K562 (cell line): ENCODE data around the gene MICOS13. TPM values are rescaled to one million over a fixed set of nuclear protein-coding genes. Genes with fewer than 3 reads are reported as not detected.

ENCODE experiments used
- ARID3A ChIP-seq: IDR thresholded peaks from 2 replicates; pipeline ENCODE4 v1.6.1; 2012; ENCODE audit warnings: low read depth, low read length, improper control_type of control experiment, borderline replicate concordance
- ARNT ChIP-seq, 2 experiments: fragments of 450-650 bp; IDR thresholded peaks; 2 replicates each; pipeline ENCODE4 v1.6.1; 2016; ENCODE audit warnings: mild to moderate bottlenecking in 1 of 2
- CHD7 ChIP-seq: fragments of 200-600 bp; sonication (generic); IDR thresholded peaks from one replicate; pipeline ENCODE4 v1.6.1; 2012; ENCODE audit warnings: mild to moderate bottlenecking, low read depth, low read length, inconsistent platforms
- DIDO1 ChIP-seq: fragments of 450-650 bp; IDR thresholded peaks from 2 replicates; pipeline ENCODE4 v1.6.1; 2016; ENCODE audit warnings: low read depth, missing biosample characterization, missing genetic modification characterization
- DNMT1 ChIP-seq: fragments of 450-650 bp; IDR thresholded peaks from 2 replicates; pipeline ENCODE4 v1.6.1; 2016; ENCODE audit warnings: antibody characterized with exemption, mild to moderate bottlenecking
- HDAC8 ChIP-seq: fragments of 450-650 bp; IDR thresholded peaks from 2 replicates; pipeline ENCODE4 v1.6.1; 2016; ENCODE audit warnings: mild to moderate bottlenecking, missing genetic modification characterization, moderate library complexity, missing compliant biosample characterization
- RBM14 ChIP-seq: fragments of 200-400 bp; formaldehyde crosslinking; IDR thresholded peaks from 2 replicates; pipeline ENCODE4 v1.6.1; 2018; ENCODE audit warnings: low read depth, mild to moderate bottlenecking, low read length, moderate library complexity, borderline replicate concordance; ENCODE audit not compliant: insufficient read depth
- UBTF ChIP-seq, 2 experiments: IDR thresholded peaks; 2 replicates each; pipeline ENCODE4 v1.6.1; 2012; ENCODE audit warnings: improper control_type of control experiment in 2 of 2, low read depth in 2 of 2, low read length in 2 of 2, borderline replicate concordance in 1 of 2
- ZZZ3 ChIP-seq: fragments of 450-650 bp; IDR thresholded peaks from 2 replicates; pipeline ENCODE4 v1.6.1; 2016; ENCODE audit warnings: antibody characterized with exemption, mild to moderate bottlenecking, moderate library complexity
- polyA plus RNA-seq, 8 experiments: library from polyadenylated mRNA; depleted of rRNA in 4 of 8; stranded (reverse) in 5 of 8; unstranded in 3 of 8; fragments of >200 nt; fragmentation: Nextera tagmentation in 2 of 8; fragmentation: Illumina TruSeq in 1 of 8; extraction: Ambion mirVana in 2 of 8; extraction: Trizol in 1 of 8; gene quantifications; 2 replicates each; pipeline versions ENCODE4 v1.2.1 to v1.2.3, GENCODE V29; 2011 to 2014; ENCODE audit warnings: inconsistent platforms in 1 of 8, missing spikeins in 1 of 8
- total RNA-seq, 7 experiments: library from RNA; depleted of rRNA in 6 of 7; stranded (reverse); fragments of >200 nt in 6 of 7; fragmentation: Illumina TruSeq in 2 of 7; extraction: Trizol in 2 of 7; gene quantifications; 2 replicates each; pipeline versions ENCODE4 v1.2.1 to v1.2.3, GENCODE V29; 2011 to 2021; ENCODE audit warnings: low replicate concordance in 1 of 7

MICOS13 gene
- total and polyA plus RNA-seq, 9 of the 15 experiments (the other 6 are each of a cell fraction or from before 2014, with no cell fraction given), result 15.5 to 220 (median 49.4) TPM

GRCh38 chr19:5696196-5697021, 16.1 kb upstream of the MICOS13 start (continued):
- no peak for TF ChIP-seq UBTF (IDR thresholded peaks at IDR 0.05; ENCODE audit: borderline replicate concordance in 1 of 2, low read depth in 2 of 2, low read length in 2 of 2)
- no peak for TF ChIP-seq HDAC8 (tag)
- no peak for TF ChIP-seq ZZZ3
- TF ChIP-seq DNMT1, result no peak
- no peak for TF ChIP-seq RBM14
- TF ChIP-seq DIDO1 (tag), result no peak
- TF ChIP-seq ARNT (IDR thresholded peaks at IDR 0.05), result no peak
- TF ChIP-seq ARID3A, result no peak
- no peak for TF ChIP-seq CHD7
